HepG2 (cell line): ENCODE results near the gene STX1B. TPM values are rescaled to one million over a fixed set of nuclear protein-coding genes. Genes with fewer than 3 reads are reported as not detected.

Source experiments
- CAMTA2 ChIP-seq: sonication (generic); formaldehyde crosslinking; IDR thresholded peaks from 2 replicates; pipeline ENCODE4 v1.4.0; 2020; ENCODE audit warnings: mild to moderate bottlenecking, missing genetic modification reagents, borderline replicate concordance
- DZIP1 ChIP-seq: sonication (generic); formaldehyde crosslinking; IDR thresholded peaks from 2 replicates; pipeline ENCODE4 v1.5.0; 2020; ENCODE audit warnings: mild to moderate bottlenecking, missing genetic modification reagents
- HBP1 ChIP-seq: IDR thresholded peaks from 2 replicates; pipeline ENCODE4 v1.6.1; 2016; ENCODE audit warnings: low read depth, control low read depth
- HMG20A ChIP-seq: IDR thresholded peaks from 2 replicates; pipeline ENCODE4 v1.6.1; 2016; ENCODE audit warnings: borderline replicate concordance
- HMG20B ChIP-seq: conservative IDR thresholded peaks from 2 replicates; pipeline ENCODE4 v1.6.1; 2016; ENCODE audit warnings: missing genetic modification reagents, missing compliant biosample characterization
- HNRNPK ChIP-seq: fragments of 200-400 bp; formaldehyde crosslinking; IDR thresholded peaks from 2 replicates; pipeline ENCODE4 v1.6.1; 2018; ENCODE audit warnings: low read length, low read depth, moderate library complexity, mild to moderate bottlenecking; ENCODE audit not compliant: poor library complexity, severe bottlenecking
- HNRNPUL1 ChIP-seq: fragments of 200-400 bp; formaldehyde crosslinking; IDR thresholded peaks from 2 replicates; pipeline ENCODE4 v1.6.1; 2017; ENCODE audit warnings: low read depth, mild to moderate bottlenecking, low read length, moderate library complexity
- IKZF1 ChIP-seq: fragments of 450-650 bp; IDR thresholded peaks from 2 replicates; pipeline ENCODE4 v1.7.1; 2016
- KAT7 ChIP-seq: IDR thresholded peaks from 2 replicates; pipeline ENCODE4 v1.6.1; 2018; ENCODE audit warnings: borderline replicate concordance, missing compliant biosample characterization
- MED13 ChIP-seq: sonication (generic); formaldehyde crosslinking; IDR thresholded peaks from 2 replicates; pipeline ENCODE4 v1.5.0; 2020; ENCODE audit warnings: missing genetic modification reagents
- MTF2 ChIP-seq: sonication (generic); formaldehyde crosslinking; IDR thresholded peaks from 2 replicates; pipeline ENCODE4 v1.5.0; 2020; ENCODE audit warnings: missing genetic modification reagents, borderline replicate concordance
- PBX2 ChIP-seq: IDR thresholded peaks from 2 replicates; pipeline ENCODE4 v1.6.1; 2016; ENCODE audit warnings: control low read depth
- REL ChIP-seq: sonication (generic); formaldehyde crosslinking; conservative IDR thresholded peaks from 2 replicates; pipeline ENCODE4 v1.8.0; 2022; ENCODE audit warnings: mild to moderate bottlenecking, missing genetic modification reagents, moderate library complexity
- STAG1 ChIP-seq: sonication (generic); formaldehyde crosslinking; IDR thresholded peaks from 2 replicates; pipeline ENCODE4 v1.4.0; 2020; ENCODE audit warnings: missing genetic modification reagents
- SYNCRIP ChIP-seq: fragments of 200-400 bp; formaldehyde crosslinking; IDR thresholded peaks from 2 replicates; pipeline ENCODE4 v1.6.1; 2018; ENCODE audit warnings: mild to moderate bottlenecking, low read depth, low read length; ENCODE audit not compliant: insufficient read depth
- YEATS4 ChIP-seq: sonication (generic); formaldehyde crosslinking; IDR thresholded peaks from 2 replicates; pipeline ENCODE4 v1.4.0; 2020; ENCODE audit warnings: missing genetic modification reagents, borderline replicate concordance
- ZBTB3 ChIP-seq: sonication (generic); formaldehyde crosslinking; IDR thresholded peaks from 2 replicates; pipeline ENCODE4 v1.4.0; 2020; ENCODE audit warnings: low read depth, mild to moderate bottlenecking, moderate library complexity, missing genetic modification reagents, borderline replicate concordance
- ZNF143 ChIP-seq: sonication (generic); formaldehyde crosslinking; IDR thresholded peaks from 2 replicates; pipeline ENCODE4 v1.4.0; 2020; ENCODE audit warnings: missing genetic modification reagents
- ZNF501 ChIP-seq: sonication (generic); formaldehyde crosslinking; IDR thresholded peaks from 2 replicates; pipeline ENCODE4 v1.5.1; 2020; ENCODE audit warnings: mild to moderate bottlenecking, moderate library complexity, missing genetic modification reagents
- ZNF513 ChIP-seq: sonication (generic); formaldehyde crosslinking; conservative IDR thresholded peaks from 2 replicates; pipeline ENCODE4 v1.5.0; 2020; ENCODE audit warnings: missing genetic modification reagents
- ZNF570 ChIP-seq: sonication (generic); formaldehyde crosslinking; IDR thresholded peaks from 2 replicates; pipeline ENCODE4 v1.4.0; 2020; ENCODE audit warnings: mild to moderate bottlenecking, missing genetic modification reagents, borderline replicate concordance
- ZNF678 ChIP-seq: sonication (generic); formaldehyde crosslinking; IDR thresholded peaks from 2 replicates; pipeline ENCODE4 v1.4.0; 2020; ENCODE audit warnings: mild to moderate bottlenecking, missing genetic modification reagents
- ZNF761 ChIP-seq: sonication (generic); formaldehyde crosslinking; conservative IDR thresholded peaks from 2 replicates; pipeline ENCODE4 v1.4.0; 2020; ENCODE audit warnings: mild to moderate bottlenecking, missing genetic modification reagents
- polyA plus RNA-seq, 8 experiments: library from polyadenylated mRNA; depleted of rRNA in 3 of 8; stranded (reverse) in 7 of 8; unstranded in 1 of 8; fragments of >200 nt; fragmentation: Illumina TruSeq in 4 of 8; extraction: Trizol in 4 of 8; gene quantifications; 2 replicates each; pipeline versions ENCODE4 v1.2.1 to v1.2.3, GENCODE V29; 2011 to 2016; ENCODE audit warnings: low read depth in 4 of 8, missing spikeins in 1 of 8, mixed read lengths in 1 of 8; ENCODE audit not compliant: insufficient read depth in 1 of 8
- total RNA-seq, 5 experiments: library from RNA; depleted of rRNA; stranded (reverse); fragments of >200 nt; fragmentation: Illumina TruSeq; extraction: Trizol; gene quantifications; 2 replicates each; pipeline ENCODE4 v1.2.3, GENCODE V29; 2016; ENCODE audit warnings: low read depth in 1 of 5

STX1B gene
- total and polyA plus RNA-seq, 2 of the 13 experiments (the other 11 are each of a cell fraction or from before 2014, with no cell fraction given): 2.1 to 3.0 TPM

- TF ChIP-seq HMG20B (no peak), ZBTB3 (CRISPR knock-in tag) (0 out of 2 replicates have a peak, but pooled peaks have one; percentile 75), HNRNPK (no peak), KAT7 (CRISPR knock-in tag) (0 out of 2 replicates have a peak, but pooled peaks have one; percentile 35), ZNF570 (CRISPR knock-in tag) (no peak), HMG20A (CRISPR knock-in tag) (peak; percentile 42; the same call in 1 of the 2 replicates), ZNF513 (CRISPR knock-in tag) (no peak), YEATS4 (CRISPR knock-in tag) (no peak), STAG1 (CRISPR knock-in tag) (no peak), ZNF143 (CRISPR knock-in tag) (no peak), MED13 (CRISPR knock-in tag) (no peak), ZNF501 (CRISPR knock-in tag) (peak; percentile 1; the same call in 1 of the 2 replicates), REL (no peak), DZIP1 (CRISPR knock-in tag) (no peak), HNRNPUL1 (no peak), HBP1 (no peak), ZNF678 (CRISPR knock-in tag) (no peak), PBX2 (CRISPR knock-in tag) (no peak), MTF2 (CRISPR knock-in tag) (no peak), SYNCRIP (no peak), CAMTA2 (peak; percentile 88; the same call in 1 of the 2 replicates), IKZF1 (no peak), ZNF761 (CRISPR knock-in tag) (0 out of 2 replicates have a peak, but pooled peaks have one; percentile 56)
Measured at GRCh38 chr16:30998852-30999761, 11.3 kb downstream of the STX1B start (continued).
